ENCODE results near the gene NOD1.
A peak's percentile ranks its signal among the peaks of the same experiment; 100 is the strongest.
"Not testable (repeated sequence)": the region's sequence is repeated elsewhere in the genome, so short reads cannot be mapped to it uniquely, and the experiment has no call there.

NOD1 gene

GRCh38 chr7:30428246-30429155, 50.1 kb downstream of the NOD1 start:
- H3K4me3 ChIP-seq (ENCODE audit: low read depth, low read length), result no peak overlapping the region

GRCh38 chr7:30427296-30428070, 51.1 kb downstream of the NOD1 start:
- no peak for DNase-seq (ENCODE audit: low read depth)
- H3K4me3 ChIP-seq (ENCODE audit: low read depth, low read length), result no peak overlapping the region

More at GRCh38 chr7:30428246-30429155, 50.1 kb downstream of the NOD1 start:
- no peak for DNase-seq (ENCODE audit: low read depth)

GRCh38 chr7:30424506-30424905, 54.1 kb downstream of the NOD1 start:
- H3K4me3 ChIP-seq (ENCODE audit: low read depth, low read length), result no peak overlapping the region
- no peak for DNase-seq (ENCODE audit: low read depth)

GRCh38 chr7:30423788-30424505, 54.6 kb downstream of the NOD1 start:
- no peak for DNase-seq (ENCODE audit: low read depth)
- no peak overlapping the region for H3K4me3 ChIP-seq (ENCODE audit: low read depth, low read length)

GRCh38 chr7:30422922-30423321, 55.7 kb downstream of the NOD1 start:
- DNase-seq (ENCODE audit: low read depth), result no peak

GRCh38 chr7:30421647-30422196, 56.9 kb downstream of the NOD1 start:
- no peak overlapping the region for H3K4me3 ChIP-seq (ENCODE audit: low read depth, low read length)
- no peak for DNase-seq (ENCODE audit: low read depth)

More at GRCh38 chr7:30422922-30423321, 55.7 kb downstream of the NOD1 start:
- H3K4me3 ChIP-seq (ENCODE audit: low read depth, low read length), result no peak overlapping the region

GRCh38 chr7:30420662-30421061, 57.9 kb downstream of the NOD1 start:
- DNase-seq (ENCODE audit: low read depth), result no peak
- H3K4me3 ChIP-seq (ENCODE audit: low read depth, low read length), result no peak overlapping the region

GRCh38 chr7:30420080-30420479, 58.5 kb downstream of the NOD1 start:
- H3K4me3 ChIP-seq (ENCODE audit: low read depth, low read length); DNase-seq (ENCODE audit: low read depth): not testable (repeated sequence)

GRCh38 chr7:30413864-30414263, 64.7 kb downstream of the NOD1 start:
- no peak for DNase-seq (ENCODE audit: low read depth)

GRCh38 chr7:30412782-30413504, 65.6 kb downstream of the NOD1 start:
- peak; percentile 49 for DNase-seq (ENCODE audit: low read depth)
- no peak overlapping the region for H3K4me3 ChIP-seq (ENCODE audit: low read depth, low read length)

More at GRCh38 chr7:30413864-30414263, 64.7 kb downstream of the NOD1 start:
- H3K4me3 ChIP-seq (ENCODE audit: low read depth, low read length), result no peak overlapping the region

- no peak overlapping the region for H3K4me3 ChIP-seq (ENCODE audit: low read depth, low read length)
- DNase-seq (ENCODE audit: low read depth), result no peak
Measured at GRCh38 chr7:30411897-30412296, 66.7 kb downstream of the NOD1 start.

GRCh38 chr7:30411173-30411572, 67.4 kb downstream of the NOD1 start:
- no peak overlapping the region for H3K4me3 ChIP-seq (ENCODE audit: low read depth, low read length)
- no peak for DNase-seq (ENCODE audit: low read depth)

- peak; percentile 9 for DNase-seq (ENCODE audit: low read depth)
- H3K4me3 ChIP-seq (ENCODE audit: low read depth, low read length), result no peak overlapping the region
Measured at GRCh38 chr7:30406664-30407425, 71.7 kb downstream of the NOD1 start.

- DNase-seq (ENCODE audit: low read depth), result no peak
- no peak overlapping the region for H3K4me3 ChIP-seq (ENCODE audit: low read depth, low read length)
Measured at GRCh38 chr7:30405179-30405578, 73.4 kb downstream of the NOD1 start.

GRCh38 chr7:30403477-30403876, 75.1 kb downstream of the NOD1 start:
- no peak for DNase-seq (ENCODE audit: low read depth)
- no peak overlapping the region for H3K4me3 ChIP-seq (ENCODE audit: low read depth, low read length)

GRCh38 chr7:30396389-30396788, 82.2 kb downstream of the NOD1 start:
- no peak for DNase-seq (ENCODE audit: low read depth)
- H3K4me3 ChIP-seq (ENCODE audit: low read depth, low read length), result no peak overlapping the region

GRCh38 chr7:30395676-30396075, 82.9 kb downstream of the NOD1 start:
- H3K4me3 ChIP-seq (ENCODE audit: low read depth, low read length), result no peak overlapping the region

GRCh38 chr7:30391806-30392205, 86.8 kb downstream of the NOD1 start:
- DNase-seq (ENCODE audit: low read depth), result no peak
- no peak overlapping the region for H3K4me3 ChIP-seq (ENCODE audit: low read depth, low read length)

More at GRCh38 chr7:30395676-30396075, 82.9 kb downstream of the NOD1 start:
- DNase-seq (ENCODE audit: low read depth), result no peak
